GM19467 (cell line): ENCODE results near the gene ISG15.

Source experiments
- ATAC-seq: cut with Tn5 transposase; IDR thresholded peaks from one replicate; pipeline ENCODE4 v1.9.1; 2021; ENCODE audit warnings: mild to moderate bottlenecking, moderate library complexity; ENCODE audit not compliant: unreplicated experiment

The ISG15 gene

DNA sequence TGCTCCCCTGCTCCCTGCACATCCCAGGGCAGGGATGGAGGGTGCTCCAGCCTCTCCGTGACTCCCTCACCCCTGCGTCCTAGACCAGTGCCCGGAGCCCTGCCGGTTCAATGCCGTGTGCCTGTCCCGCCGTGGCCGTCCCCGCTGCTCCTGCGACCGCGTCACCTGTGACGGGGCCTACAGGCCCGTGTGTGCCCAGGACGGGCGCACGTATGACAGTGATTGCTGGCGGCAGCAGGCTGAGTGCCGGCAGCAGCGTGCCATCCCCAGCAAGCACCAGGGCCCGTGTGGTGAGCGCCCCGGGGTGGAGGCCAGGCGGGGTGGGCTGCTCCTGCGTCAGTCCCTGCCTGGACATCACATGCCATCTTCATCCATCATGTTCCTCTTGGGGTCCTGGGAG lies 28.6 kb downstream of the ISG15 start:
- ATAC-seq, result no peak

DNA sequence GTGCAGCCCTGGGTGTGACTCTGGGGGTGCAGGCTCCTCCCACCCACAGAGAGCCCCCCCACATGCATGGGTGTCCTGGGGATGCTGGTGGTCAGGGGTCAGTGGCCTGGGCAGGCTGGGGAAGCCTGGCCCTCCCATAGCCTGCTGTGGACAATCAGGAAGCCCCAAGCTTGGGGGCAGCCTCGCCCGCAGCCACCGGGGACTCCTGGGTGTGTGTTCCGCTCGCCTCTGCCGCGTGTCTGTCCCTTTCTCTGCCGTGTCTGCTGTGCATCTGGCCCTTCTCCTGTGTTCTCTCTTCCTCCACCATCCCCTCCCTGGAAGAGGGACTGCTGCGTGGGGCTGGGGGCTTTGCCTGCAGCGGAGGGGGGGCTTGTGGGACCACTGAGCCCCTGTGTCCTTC lies 29.5 kb downstream of the ISG15 start:
- ATAC-seq, result no peak

DNA sequence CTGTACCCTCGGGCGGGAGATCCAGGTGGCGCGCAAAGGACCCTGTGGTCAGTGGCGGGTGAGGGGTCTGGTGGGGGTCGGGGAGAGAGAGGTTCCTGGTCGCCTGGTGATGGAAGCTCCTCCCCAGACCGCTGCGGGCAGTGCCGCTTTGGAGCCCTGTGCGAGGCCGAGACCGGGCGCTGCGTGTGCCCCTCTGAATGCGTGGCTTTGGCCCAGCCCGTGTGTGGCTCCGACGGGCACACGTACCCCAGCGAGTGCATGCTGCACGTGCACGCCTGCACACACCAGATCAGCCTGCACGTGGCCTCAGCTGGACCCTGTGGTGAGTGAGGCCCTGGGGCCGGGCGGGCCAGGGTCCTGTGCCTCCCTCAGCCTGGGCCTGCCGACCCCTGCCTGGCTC lies 30.1 kb downstream of the ISG15 start:
- no peak for ATAC-seq

DNA sequence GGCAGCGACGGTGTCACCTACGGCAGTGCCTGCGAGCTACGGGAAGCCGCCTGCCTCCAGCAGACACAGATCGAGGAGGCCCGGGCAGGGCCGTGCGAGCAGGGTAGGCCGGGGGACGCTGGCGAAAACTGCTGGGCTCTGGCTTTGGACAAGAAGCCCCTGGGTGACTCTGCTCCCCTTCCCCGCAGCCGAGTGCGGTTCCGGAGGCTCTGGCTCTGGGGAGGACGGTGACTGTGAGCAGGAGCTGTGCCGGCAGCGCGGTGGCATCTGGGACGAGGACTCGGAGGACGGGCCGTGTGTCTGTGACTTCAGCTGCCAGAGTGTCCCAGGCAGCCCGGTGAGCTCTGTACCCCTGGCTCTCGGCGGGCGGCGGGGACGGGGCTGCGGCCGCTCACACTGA lies 30.6 kb downstream of the ISG15 start:
- ATAC-seq, result no peak

GRCh38 chr1:1044455-1045078 lies 31.3 kb downstream of the ISG15 start:
- no peak for ATAC-seq

DNA sequence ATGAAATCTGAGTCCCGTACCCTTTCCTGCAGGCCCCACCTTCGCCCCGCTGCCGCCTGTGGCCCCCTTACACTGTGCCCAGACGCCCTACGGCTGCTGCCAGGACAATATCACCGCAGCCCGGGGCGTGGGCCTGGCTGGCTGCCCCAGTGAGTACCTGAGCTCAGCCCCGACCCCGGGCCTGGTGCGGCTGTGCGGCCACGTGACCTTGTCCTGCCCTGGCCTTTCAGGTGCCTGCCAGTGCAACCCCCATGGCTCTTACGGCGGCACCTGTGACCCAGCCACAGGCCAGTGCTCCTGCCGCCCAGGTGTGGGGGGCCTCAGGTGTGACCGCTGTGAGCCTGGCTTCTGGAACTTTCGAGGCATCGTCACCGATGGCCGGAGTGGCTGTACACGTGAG lies 31.8 kb downstream of the ISG15 start:
- no peak for ATAC-seq

GRCh38 chr1:1046243-1046642 lies 32.9 kb downstream of the ISG15 start:
- ATAC-seq, result no peak

GRCh38 chr1:1046767-1047166 lies 33.5 kb downstream of the ISG15 start:
- no peak for ATAC-seq

- no peak for ATAC-seq
These were observed 34.1 kb downstream of the ISG15 start for GRCh38 chr1:1047407-1047806.

DNA sequence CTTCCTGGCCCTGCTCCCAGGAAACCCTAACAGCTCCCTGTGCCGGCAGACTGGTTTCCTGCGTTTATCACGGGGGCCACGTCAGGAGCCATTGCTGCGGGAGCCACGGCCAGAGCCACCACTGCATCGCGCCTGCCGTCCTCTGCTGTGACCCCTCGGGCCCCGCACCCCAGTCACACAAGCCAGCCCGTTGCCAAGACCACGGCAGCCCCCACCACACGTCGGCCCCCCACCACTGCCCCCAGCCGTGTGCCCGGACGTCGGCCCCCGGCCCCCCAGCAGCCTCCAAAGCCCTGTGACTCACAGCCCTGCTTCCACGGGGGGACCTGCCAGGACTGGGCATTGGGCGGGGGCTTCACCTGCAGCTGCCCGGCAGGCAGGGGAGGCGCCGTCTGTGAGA lies 34.7 kb downstream of the ISG15 start:
- ATAC-seq, result no peak

- ATAC-seq, result no peak
These were observed 35.5 kb downstream of the ISG15 start for GRCh38 chr1:1048765-1049164.

- no peak for ATAC-seq
These were observed 36.2 kb downstream of the ISG15 start for GRCh38 chr1:1049318-1050165.

GRCh38 chr1:1050577-1051052 lies 37.3 kb downstream of the ISG15 start:
- no peak for ATAC-seq

GRCh38 chr1:1051127-1051810 lies 38.0 kb downstream of the ISG15 start:
- ATAC-seq, result no peak

GRCh38 chr1:1052003-1052840 lies 38.9 kb downstream of the ISG15 start:
- no peak for ATAC-seq

- no peak for ATAC-seq
These were observed 39.7 kb downstream of the ISG15 start for GRCh38 chr1:1053022-1053421.

DNA sequence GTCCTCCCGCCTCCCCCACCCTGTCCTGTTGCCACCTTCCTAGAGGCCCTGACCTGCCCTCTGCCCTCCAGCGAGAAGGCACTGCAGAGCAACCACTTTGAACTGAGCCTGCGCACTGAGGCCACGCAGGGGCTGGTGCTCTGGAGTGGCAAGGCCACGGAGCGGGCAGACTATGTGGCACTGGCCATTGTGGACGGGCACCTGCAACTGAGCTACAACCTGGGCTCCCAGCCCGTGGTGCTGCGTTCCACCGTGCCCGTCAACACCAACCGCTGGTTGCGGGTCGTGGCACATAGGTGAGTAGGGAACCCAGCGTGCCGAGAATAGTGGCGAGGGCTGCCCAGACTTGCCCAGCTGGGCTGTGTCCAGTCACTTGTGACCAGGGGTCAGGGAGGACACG lies 40.4 kb downstream of the ISG15 start:
- no peak for ATAC-seq

DNA sequence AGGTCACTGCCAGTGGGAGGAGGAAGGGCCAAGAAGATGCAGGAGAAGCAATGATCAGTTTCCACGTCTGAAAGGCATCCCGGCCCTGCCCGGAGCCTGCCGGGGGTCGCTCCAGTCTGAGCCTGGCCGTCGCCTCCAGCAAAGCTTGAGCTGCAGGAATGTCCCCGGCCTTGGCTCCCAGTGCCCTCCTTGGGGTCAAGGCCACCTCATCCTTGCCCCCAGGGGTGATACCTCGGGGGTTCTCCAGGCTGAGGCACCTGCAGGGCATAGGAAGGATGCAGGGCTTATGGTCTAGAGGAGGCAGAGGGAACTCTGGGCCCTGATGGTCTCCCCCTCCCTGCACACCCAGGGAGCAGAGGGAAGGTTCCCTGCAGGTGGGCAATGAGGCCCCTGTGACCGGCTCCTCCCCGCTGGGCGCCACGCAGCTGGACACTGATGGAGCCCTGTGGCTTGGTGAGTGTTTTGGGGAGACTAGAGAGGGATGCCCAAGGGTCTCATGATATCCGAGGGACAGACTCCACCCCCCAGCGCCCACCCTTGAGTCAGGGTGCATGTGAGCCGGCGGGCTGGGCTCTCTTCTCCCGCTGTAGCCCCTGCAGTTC lies 40.9 kb downstream of the ISG15 start:
- ATAC-seq, result no peak

- no peak for ATAC-seq
These were observed 41.7 kb downstream of the ISG15 start for GRCh38 chr1:1054971-1055370.
